Ammon's horn (tissue), 1 donor: ENCODE measurements around the gene SWSAP1.

Experiments used
- DNase-seq: peaks from one replicate; pipeline ENCODE4 v3.0.0-alpha.2; 2016; ENCODE audit warnings: low spot score

The SWSAP1 gene

GRCh38 chr19:11410682-11411081 lies 36.2 kb downstream of the SWSAP1 start:
- no peak for DNase-seq

GRCh38 chr19:11414544-11414943 lies 40.1 kb downstream of the SWSAP1 start:
- no peak for DNase-seq

GRCh38 chr19:11416346-11417052 lies 42.0 kb downstream of the SWSAP1 start:
- no peak for DNase-seq

- DNase-seq: no peak
Measured at GRCh38 chr19:11418094-11418548, 43.7 kb downstream of the SWSAP1 start.

GRCh38 chr19:11418549-11419506 lies 44.4 kb downstream of the SWSAP1 start, which contains the start of gene RGL3:
Gene RGL3, minus strand, starts transcription at chr19:11419314. Its CDS starts 36 bp downstream, at chr19:11419278.
- DNase-seq: no peak

- DNase-seq: peak; percentile 40
Measured at GRCh38 chr19:11420429-11421370, 46.2 kb downstream of the SWSAP1 start.

GRCh38 chr19:11421371-11422098 lies 47.1 kb downstream of the SWSAP1 start:
- no peak for DNase-seq

- DNase-seq: peak; percentile 51
Measured at GRCh38 chr19:11422163-11423065, 47.9 kb downstream of the SWSAP1 start.

- no peak for DNase-seq
Measured at GRCh38 chr19:11423164-11423790, 48.8 kb downstream of the SWSAP1 start.

- DNase-seq: no peak
Measured at GRCh38 chr19:11423791-11424181, 49.3 kb downstream of the SWSAP1 start.
